Measurements from ENCODE around the gene SLC35E4. TPM values are rescaled to one million over a fixed set of nuclear protein-coding genes. Genes with fewer than 3 reads are reported as not detected.
A peak's percentile ranks its signal among the peaks of the same experiment; 100 is the strongest.

SLC35E4 gene
- total and polyA plus RNA-seq, 9 of the 15 experiments (the other 6 are each of a cell fraction or from before 2014, with no cell fraction given), result 0.06 to 2.3 (median 0.86) TPM; not detected in 1

DNA sequence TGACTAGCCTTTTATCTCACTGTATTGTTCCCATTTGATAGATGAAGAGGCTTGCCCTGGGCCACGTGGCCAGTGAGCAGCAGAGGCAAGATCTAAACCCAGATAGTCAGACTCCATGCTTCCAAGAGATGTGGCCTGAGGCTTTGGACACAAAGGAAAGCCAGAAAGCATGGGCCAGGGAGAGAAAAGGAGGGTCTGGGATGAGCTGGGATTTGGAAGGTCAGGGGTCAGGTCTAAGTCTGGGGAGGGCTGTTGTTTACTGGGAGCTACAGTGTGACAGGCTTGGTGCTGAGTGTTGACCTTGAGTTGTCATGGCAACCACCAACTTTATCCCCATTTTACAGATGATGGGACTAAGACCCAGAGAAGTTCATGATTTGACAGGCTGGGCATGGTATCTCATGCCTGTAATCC, 2.1 kb downstream of the SLC35E4 start:
- ChIA-PET POLR2A (interaction anchor here (1.1 to 2.1 kb wide), 2 partner anchors 9 to 11 kb away, joined by 4 to 5 read pairs; no protein-coding TSS in a partner anchor), CTCF (ENCODE audit: low intra/inter-chr PET ratio) (no interaction called here)
- no peak for DNase-seq (ENCODE audit: extremely low read depth in 1 of 4, low spot score in 3 of 4)
- Histone ChIP-seq H3K36me3 (ENCODE audit: control insufficient read depth, insufficient read depth, low read length) (no peaks in the 10 kb centered on the region), H3K4me2 (ENCODE audit: insufficient read depth, low read length) (no peak overlapping the region), H3K79me2 (ENCODE audit: control insufficient read depth, insufficient read depth, low read length) (no peaks in the 10 kb centered on the region), H3K27ac (ENCODE audit: extremely low read depth, low read depth, low read length) (no peak overlapping the region), H3K4me3 (no peak overlapping the region), H2AFZ (ENCODE audit: low read depth, low read length) (no peak overlapping the region), H3K9me3 (replicated peaks; ENCODE audit: control insufficient read depth, insufficient read depth, low read depth, low read length) (no peaks in the 10 kb centered on the region), H3K9me1 (ENCODE audit: control insufficient read depth, insufficient read depth, low read length) (no peaks in the 10 kb centered on the region), H3K27me3 (ENCODE audit: control insufficient read depth in 2 of 2, insufficient read depth in 2 of 2, low read length in 2 of 2) (no peaks in the 10 kb centered on the region), H3K4me1 (replicated peaks in 1 of 2; ENCODE audit: control insufficient read depth in 2 of 2, insufficient read depth in 2 of 2, low read length in 2 of 2) (peaks cover 5 to 32% of the 10 kb centered on the region in 2 experiments; a peak in 4 of 5 replicates), H3K9ac (ENCODE audit: insufficient read depth in 1 of 2, low read depth in 2 of 2, low read length in 2 of 2) (no peak overlapping the region), H4K20me1 (replicated peaks; ENCODE audit: control insufficient read depth, insufficient read depth, low read length) (no peaks in the 10 kb centered on the region)
- intact Hi-C loops (cut with micrococcal nuclease) (no loop called here), in situ Hi-C loops (cut with MboI) (no loop called here)
- FAIRE-seq, result no peak
- ATAC-seq, result no peak
- no TSS peak for BruUV-seq (replicated peaks)
- WGBS (ENCODE audit: insufficient coverage, low coverage, missing lambda C conversion rate), result 8% methylated on average over 1 of the region's 1 CpG
- TF ChIP-seq ZNF24 (IDR thresholded peaks at IDR 0.05) (no peak), CBX1 (IDR thresholded peaks at IDR 0.05; ENCODE audit: low read depth) (no peak), KLF10 (CRISPR knock-in tag; IDR thresholded peaks at IDR 0.05) (no peak), HSF4 (CRISPR knock-in tag; IDR thresholded peaks at IDR 0.05; ENCODE audit: borderline replicate concordance) (no peak), SMARCA4 (IDR thresholded peaks at IDR 0.05) (no peak), BCOR (IDR thresholded peaks at IDR 0.05) (peak; percentile 55; the same call in 1 of the 2 replicates), MIER1 (IDR thresholded peaks at IDR 0.05; ENCODE audit: low read depth) (no peak), POLR2AphosphoS2 (IDR thresholded peaks at IDR 0.05; ENCODE audit: low read length) (no peak), JUN (IDR thresholded peaks at IDR 0.05; ENCODE audit: borderline replicate concordance, low read depth, low read length) (no peak), JUN (CRISPR knock-in tag; IDR thresholded peaks at IDR 0.05; ENCODE audit: borderline replicate concordance) (no peak)
- TF ChIP-seq, protein P1, sequence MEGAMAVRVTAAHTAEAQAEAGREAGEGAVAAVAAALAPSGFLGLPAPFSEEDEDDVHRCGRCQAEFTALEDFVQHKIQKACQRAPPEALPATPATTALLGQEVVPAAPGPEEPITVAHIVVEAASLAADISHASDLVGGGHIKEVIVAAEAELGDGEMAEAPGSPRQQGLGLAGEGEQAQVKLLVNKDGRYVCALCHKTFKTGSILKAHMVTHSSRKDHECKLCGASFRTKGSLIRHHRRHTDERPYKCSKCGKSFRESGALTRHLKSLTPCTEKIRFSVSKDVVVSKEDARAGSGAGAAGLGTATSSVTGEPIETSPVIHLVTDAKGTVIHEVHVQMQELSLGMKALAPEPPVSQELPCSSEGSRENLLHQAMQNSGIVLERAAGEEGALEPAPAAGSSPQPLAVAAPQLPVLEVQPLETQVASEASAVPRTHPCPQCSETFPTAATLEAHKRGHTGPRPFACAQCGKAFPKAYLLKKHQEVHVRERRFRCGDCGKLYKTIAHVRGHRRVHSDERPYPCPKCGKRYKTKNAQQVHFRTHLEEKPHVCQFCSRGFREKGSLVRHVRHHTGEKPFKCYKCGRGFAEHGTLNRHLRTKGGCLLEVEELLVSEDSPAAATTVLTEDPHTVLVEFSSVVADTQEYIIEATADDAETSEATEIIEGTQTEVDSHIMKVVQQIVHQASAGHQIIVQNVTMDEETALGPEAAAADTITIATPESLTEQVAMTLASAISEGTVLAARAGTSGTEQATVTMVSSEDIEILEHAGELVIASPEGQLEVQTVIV (CRISPR knock-in tag; IDR thresholded peaks at IDR 0.05; ENCODE audit: borderline replicate concordance), result no peak
- TF ChIP-seq, protein P2, sequence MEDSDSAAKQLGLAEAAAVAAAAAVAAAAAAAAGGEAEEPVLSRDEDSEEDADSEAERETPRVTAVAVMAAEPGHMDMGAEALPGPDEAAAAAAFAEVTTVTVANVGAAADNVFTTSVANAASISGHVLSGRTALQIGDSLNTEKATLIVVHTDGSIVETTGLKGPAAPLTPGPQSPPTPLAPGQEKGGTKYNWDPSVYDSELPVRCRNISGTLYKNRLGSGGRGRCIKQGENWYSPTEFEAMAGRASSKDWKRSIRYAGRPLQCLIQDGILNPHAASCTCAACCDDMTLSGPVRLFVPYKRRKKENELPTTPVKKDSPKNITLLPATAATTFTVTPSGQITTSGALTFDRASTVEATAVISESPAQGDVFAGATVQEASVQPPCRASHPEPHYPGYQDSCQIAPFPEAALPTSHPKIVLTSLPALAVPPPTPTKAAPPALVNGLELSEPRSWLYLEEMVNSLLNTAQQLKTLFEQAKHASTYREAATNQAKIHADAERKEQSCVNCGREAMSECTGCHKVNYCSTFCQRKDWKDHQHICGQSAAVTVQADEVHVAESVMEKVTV (CRISPR knock-in tag; IDR thresholded peaks at IDR 0.05), result no peak
- TF ChIP-seq, protein P3, sequence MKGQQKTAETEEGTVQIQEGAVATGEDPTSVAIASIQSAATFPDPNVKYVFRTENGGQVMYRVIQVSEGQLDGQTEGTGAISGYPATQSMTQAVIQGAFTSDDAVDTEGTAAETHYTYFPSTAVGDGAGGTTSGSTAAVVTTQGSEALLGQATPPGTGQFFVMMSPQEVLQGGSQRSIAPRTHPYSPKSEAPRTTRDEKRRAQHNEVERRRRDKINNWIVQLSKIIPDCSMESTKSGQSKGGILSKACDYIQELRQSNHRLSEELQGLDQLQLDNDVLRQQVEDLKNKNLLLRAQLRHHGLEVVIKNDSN (CRISPR knock-in tag; IDR thresholded peaks at IDR 0.05), result peak; percentile 75
- TF ChIP-seq, protein P4, sequence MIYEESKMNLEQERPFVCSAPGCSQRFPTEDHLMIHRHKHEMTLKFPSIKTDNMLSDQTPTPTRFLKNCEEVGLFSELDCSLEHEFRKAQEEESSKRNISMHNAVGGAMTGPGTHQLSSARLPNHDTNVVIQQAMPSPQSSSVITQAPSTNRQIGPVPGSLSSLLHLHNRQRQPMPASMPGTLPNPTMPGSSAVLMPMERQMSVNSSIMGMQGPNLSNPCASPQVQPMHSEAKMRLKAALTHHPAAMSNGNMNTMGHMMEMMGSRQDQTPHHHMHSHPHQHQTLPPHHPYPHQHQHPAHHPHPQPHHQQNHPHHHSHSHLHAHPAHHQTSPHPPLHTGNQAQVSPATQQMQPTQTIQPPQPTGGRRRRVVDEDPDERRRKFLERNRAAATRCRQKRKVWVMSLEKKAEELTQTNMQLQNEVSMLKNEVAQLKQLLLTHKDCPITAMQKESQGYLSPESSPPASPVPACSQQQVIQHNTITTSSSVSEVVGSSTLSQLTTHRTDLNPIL (CRISPR knock-in tag; IDR thresholded peaks at IDR 0.05), result no peak
